Measurements from ENCODE around the gene CHKA.

The CHKA gene

GRCh38 chr11:68028802-68029545 is 92.2 kb downstream of the CHKA start:
- DNase-seq, result no peak

GRCh38 chr11:68027667-68028066 is 93.5 kb downstream of the CHKA start:
- DNase-seq, result no peak

DNA sequence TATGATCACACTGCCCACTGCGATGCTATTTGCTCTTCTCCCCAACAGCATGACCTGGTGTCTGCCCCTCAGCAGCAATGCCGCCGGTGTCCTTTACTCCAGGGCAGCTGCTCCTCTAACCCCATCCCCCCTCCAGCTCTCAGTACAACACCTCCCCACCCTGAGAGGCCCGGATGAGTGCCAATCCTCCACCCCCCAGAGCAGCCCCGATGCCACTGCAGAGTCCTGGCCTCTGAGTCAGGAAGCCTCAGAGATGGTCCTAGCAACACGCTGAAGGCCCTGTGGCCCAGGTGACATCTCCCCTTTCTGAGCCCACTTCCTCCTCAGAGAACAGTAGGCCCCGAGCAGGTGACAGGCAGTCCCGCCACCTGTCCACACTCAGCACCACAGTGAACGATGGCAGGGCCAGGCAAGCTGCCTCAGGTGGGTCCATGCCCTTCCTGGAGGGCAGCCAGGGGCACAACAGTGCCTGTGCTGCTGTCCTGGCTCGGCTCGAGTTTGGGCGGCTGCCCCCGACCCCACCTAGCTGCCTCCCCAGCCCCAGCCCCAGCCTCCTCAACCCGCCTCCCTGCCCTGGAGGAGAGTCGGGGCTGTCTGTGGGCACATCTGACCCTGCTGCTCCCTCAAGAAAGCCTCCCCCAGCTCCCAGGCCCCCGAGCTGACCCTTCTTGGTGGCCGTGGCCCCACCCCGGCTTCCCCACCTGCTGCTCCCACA is 94.6 kb downstream of the CHKA start:
- no peak for DNase-seq

- DNase-seq, result no peak
Observed at GRCh38 chr11:68025047-68025446, 96.1 kb downstream of the CHKA start.

DNA sequence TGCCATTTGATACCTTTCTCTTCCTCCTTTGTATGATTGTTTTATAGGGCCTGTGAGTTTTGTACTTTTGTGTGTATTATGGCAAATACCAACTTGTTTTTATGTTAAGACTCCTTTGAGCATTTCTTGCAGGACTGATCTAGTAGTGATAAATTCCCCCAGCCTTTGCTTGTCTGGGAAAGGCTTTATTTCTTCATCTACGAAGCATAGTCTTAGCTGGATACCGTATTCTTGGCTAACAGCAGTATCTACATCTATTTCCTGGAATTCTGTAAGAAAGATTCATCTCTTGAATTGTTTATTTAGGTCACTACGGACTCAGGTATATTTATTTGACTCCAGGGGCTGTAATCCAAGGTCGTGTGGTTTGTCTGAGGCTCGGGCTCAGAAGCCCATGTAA is 96.7 kb downstream of the CHKA start:
- no peak for DNase-seq

GRCh38 chr11:68022531-68022930 is 98.7 kb downstream of the CHKA start:
- DNase-seq, result no peak

- DNase-seq, result no peak
Observed at GRCh38 chr11:68021167-68021787, 99.9 kb downstream of the CHKA start.

GRCh38 chr11:68020575-68020974 is 100.6 kb downstream of the CHKA start:
- no peak for DNase-seq

DNA sequence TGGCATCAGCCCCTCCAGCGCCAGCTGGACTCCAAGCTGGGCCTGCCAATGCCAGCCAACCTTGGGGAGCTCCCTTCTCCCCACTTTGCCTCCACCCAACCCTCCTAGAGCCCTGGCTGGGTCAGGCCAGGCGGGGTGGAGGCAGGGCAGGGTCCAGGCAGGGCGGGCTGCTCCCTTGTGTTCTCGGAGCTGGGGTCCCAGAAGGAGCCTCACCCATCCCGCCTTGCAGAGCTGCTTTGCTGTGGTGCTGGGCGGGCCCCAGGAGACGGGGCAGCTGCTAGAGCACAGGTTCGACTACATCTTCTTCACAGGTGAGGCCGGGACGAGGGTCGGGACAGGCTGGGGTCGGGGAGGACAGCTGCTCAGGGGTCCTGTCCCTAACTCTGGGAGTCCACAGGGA is 101.7 kb downstream of the CHKA start:
- no peak for DNase-seq

DNA sequence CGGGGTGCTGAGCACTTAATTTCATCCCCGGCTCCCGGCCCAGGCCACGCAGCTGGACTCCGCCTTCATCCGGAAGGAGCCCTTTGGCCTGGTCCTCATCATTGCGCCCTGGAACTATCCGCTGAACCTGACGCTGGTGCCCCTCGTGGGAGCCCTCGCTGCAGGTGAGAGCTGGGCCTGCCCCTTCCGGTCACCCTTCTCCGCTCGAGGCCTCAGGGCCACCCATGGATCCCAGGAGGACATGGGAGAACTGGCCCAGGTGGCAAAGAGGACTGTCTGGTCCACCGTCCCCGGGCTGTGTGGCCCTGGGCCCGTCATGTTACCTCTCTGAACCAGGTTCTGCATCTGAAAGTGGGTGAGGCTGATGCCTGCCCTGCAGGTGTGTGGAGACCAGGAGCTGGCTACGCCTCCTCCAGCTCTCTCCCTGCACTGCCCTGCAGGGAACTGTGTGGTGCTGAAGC is 102.4 kb downstream of the CHKA start:
- DNase-seq, result no peak

- no peak for DNase-seq
Observed at GRCh38 chr11:68017980-68018729, 103.0 kb downstream of the CHKA start.

GRCh38 chr11:68016904-68017817 is 104.0 kb downstream of the CHKA start:
- DNase-seq, result no peak

DNA sequence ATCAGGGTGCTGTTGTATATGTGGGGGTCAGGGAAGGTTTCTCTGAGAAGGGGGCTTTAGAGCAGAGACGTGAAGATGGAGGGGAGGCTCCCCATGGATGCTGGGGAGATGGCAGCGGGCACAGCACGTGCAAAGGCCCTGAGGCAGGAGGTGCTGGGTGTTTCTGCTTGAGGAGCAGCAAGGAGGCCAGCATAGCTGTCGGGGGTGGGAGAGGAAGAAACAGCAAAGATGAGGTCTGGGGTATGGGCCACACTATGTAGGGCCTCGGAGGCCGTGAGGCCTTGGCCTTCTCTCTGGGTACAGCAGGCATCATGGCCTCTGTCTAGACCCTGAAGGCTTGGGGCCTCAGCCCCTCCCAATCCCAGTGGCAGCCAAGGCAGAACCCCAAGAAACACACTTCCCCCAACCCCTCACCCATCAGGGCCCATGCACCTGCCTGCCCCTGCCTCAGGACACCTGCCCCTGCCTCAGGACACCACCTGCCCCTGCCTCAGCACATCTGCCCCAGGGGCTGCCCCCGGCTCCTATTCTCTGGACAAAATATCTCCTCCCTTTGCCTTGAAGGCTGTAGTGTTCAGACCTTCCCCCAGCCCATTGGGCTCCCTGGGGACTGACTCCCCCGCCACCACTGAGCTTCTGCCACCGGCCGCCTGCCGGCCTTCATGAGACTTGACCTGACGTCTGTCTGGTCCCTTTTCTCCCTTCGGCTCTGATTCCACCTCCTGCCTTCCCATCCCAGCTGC is 104.9 kb downstream of the CHKA start:
- DNase-seq, result no peak

DNA sequence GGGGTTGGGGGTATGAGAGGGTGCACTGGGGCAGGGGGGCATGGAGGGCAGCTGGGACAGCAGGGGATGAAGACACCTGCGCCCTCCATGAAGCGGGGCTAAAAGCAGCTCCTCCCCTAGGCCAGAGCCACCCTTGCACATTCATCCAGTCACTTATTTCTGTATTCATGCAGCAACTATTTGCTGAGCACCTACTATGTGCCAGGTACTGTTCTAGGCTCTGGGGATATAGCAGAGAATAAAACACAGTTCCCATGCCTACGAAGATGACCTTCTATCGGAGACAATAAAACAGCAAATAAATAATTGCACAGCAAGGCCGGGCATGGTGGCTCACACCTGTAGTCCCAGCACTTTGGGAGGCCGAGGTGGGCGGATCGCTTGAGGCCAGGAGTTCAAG is 105.7 kb downstream of the CHKA start:
- no peak for DNase-seq

- DNase-seq, result no peak
Observed at GRCh38 chr11:68014947-68015447, 106.2 kb downstream of the CHKA start.

- DNase-seq, result no peak
Observed at GRCh38 chr11:68014157-68014946, 106.8 kb downstream of the CHKA start.

DNA sequence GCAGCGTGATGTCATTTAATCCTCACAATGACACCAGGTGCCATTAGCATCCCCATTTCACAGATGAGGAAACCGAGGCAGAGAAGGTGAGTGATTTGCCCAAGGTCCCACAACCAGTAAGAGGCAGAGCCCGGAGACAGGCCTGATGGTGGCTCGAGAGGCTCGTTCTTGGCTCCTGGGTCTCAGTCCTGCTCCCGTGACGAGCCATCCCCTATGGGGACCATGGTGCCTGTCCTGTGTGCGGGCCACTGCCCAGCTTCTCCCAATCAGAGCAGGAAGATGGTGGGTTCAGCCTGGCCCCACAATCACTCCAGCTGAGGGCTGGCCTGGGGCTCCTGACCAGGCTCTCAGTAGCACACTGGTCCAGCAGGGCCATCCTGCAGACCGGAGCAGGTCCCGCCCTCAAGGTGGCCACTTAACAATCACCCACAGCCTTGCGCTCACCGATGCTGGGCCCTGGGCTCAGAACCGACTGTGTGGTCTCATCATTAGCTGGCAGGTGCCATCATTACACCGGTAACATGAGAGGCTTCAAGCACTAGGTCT is 107.5 kb downstream of the CHKA start:
- no peak for DNase-seq

DNA sequence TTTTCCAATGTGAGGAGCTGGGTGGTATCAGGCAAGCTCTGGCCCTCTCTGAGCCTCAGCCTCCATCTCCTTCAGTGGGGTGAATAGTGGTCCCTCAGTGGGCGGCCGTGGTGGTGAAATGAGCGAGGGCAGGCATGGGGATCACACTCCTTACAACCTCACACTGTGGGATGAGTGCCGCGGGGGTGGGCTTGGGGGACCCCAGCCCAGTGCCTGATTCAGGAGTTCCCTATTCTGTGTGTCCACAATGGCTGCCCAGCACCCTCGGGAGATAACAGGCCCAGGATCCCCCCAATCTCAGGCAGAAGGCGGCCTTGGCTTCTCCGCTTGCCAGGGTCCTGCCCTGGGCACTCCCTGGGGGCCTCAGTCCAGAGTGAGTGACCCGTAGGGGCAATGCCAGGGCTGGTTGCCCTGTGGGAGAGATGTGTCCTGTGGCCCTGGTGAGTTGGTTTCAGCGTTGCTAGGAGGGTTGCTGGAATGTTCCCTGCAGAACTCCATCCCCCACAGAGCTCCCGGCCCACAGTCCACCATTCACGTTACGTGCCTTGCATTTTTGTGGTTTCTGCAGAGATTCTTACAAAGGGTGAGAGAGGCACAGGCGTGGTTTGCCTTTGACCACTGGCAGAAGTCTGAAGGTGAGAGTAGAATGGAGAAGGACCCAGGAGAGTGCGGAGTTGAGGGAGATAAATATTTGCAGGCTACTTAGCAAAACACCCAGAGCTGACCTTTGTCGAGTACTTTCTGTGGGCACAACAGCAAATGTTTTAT is 108.2 kb downstream of the CHKA start:
- no peak for DNase-seq

Data from stimulated activated CD4-positive, alpha-beta T cell treated with anti-CD3 and anti-CD28 coated beads, Interleukin-4, amount 100 ng/mL, for 1 hour (primary cell).